ENCODE data around the gene RPS24. TPM values are rescaled to one million over a fixed set of nuclear protein-coding genes. Genes with fewer than 3 reads are reported as not detected.

The RPS24 gene
- total RNA-seq, 1 experiment from 2014 or later = 3,389 TPM

GRCh38 chr10:78025685-78026364 lies 7.8 kb upstream of the RPS24 start:
- DNase-seq (ENCODE audit: low spot score) = peak; percentile 57

GRCh38 chr10:78028438-78029268 lies 5.0 kb upstream of the RPS24 start:
- DNase-seq (ENCODE audit: low spot score) = peak; percentile 43

- peak; percentile 95 for DNase-seq (ENCODE audit: low spot score)
These were observed 4.1 kb upstream of the RPS24 start, which contains the start of gene POLR3A for GRCh38 chr10:78029269-78030226. Gene POLR3A, minus strand, starts transcription at chr10:78029515. Its CDS starts 108 bp downstream, at chr10:78029407.

GRCh38 chr10:78033387-78033636 lies 351 bp upstream of the RPS24 start:
- DNase-seq (ENCODE audit: low spot score) = no peak

GRCh38 chr10:78035025-78035424 lies 1.4 kb downstream of the RPS24 start:
- DNase-seq (ENCODE audit: low spot score) = no peak

GRCh38 chr10:78035437-78035836 lies 1.8 kb downstream of the RPS24 start:
- DNase-seq (ENCODE audit: low spot score) = no peak

GRCh38 chr10:78035933-78036583 lies 2.4 kb downstream of the RPS24 start:
- DNase-seq (ENCODE audit: low spot score) = no peak

- no peak for DNase-seq (ENCODE audit: low spot score)
These were observed 4.4 kb downstream of the RPS24 start for GRCh38 chr10:78038105-78038504.

GRCh38 chr10:78038791-78039547 lies 5.3 kb downstream of the RPS24 start:
- DNase-seq (ENCODE audit: low spot score) = no peak

GRCh38 chr10:78039743-78040142 lies 6.1 kb downstream of the RPS24 start:
- no peak for DNase-seq (ENCODE audit: low spot score)

GRCh38 chr10:78041170-78042057 lies 7.8 kb downstream of the RPS24 start:
- no peak for DNase-seq (ENCODE audit: low spot score)

GRCh38 chr10:78042058-78042751 lies 8.5 kb downstream of the RPS24 start:
- DNase-seq (ENCODE audit: low spot score) = no peak

GRCh38 chr10:78042752-78043104 lies 9.1 kb downstream of the RPS24 start:
- no peak for DNase-seq (ENCODE audit: low spot score)

GRCh38 chr10:78044179-78044578 lies 10.5 kb downstream of the RPS24 start:
- DNase-seq (ENCODE audit: low spot score) = no peak

- DNase-seq (ENCODE audit: low spot score) = no peak
These were observed 11.0 kb downstream of the RPS24 start for GRCh38 chr10:78044699-78045098.

- DNase-seq (ENCODE audit: low spot score) = no peak
These were observed 11.6 kb downstream of the RPS24 start for GRCh38 chr10:78045237-78045636.

- DNase-seq (ENCODE audit: low spot score) = no peak
These were observed 12.2 kb downstream of the RPS24 start for GRCh38 chr10:78045856-78046255.

- DNase-seq (ENCODE audit: low spot score) = no peak
These were observed 13.1 kb downstream of the RPS24 start for GRCh38 chr10:78046711-78047269.

- DNase-seq (ENCODE audit: low spot score) = peak; percentile 79
These were observed 13.7 kb downstream of the RPS24 start for GRCh38 chr10:78047314-78047891.
